ENCODE data around the gene TM4SF4.

TM4SF4 gene

GRCh38 chr3:149462051-149462450, 12.4 kb upstream of the TM4SF4 start:
- no peak for DNase-seq (ENCODE audit: low read depth)
- no peak for TF ChIP-seq CTCF (conservative IDR thresholded peaks at IDR 0.05; ENCODE audit: low read depth, low read length)
- no peak overlapping the region for H3K4me3 ChIP-seq (ENCODE audit: low read depth, low read length)

GRCh38 chr3:149462581-149463011, 11.9 kb upstream of the TM4SF4 start:
- peak; percentile 34 for DNase-seq (ENCODE audit: low read depth)
- H3K4me3 ChIP-seq (ENCODE audit: low read depth, low read length): no peak overlapping the region
- TF ChIP-seq CTCF (conservative IDR thresholded peaks at IDR 0.05; ENCODE audit: low read depth, low read length): no peak

GRCh38 chr3:149463921-149464320, 10.6 kb upstream of the TM4SF4 start:
- no peak for TF ChIP-seq CTCF (conservative IDR thresholded peaks at IDR 0.05; ENCODE audit: low read depth, low read length)
- H3K4me3 ChIP-seq (ENCODE audit: low read depth, low read length): no peak overlapping the region
- no peak for DNase-seq (ENCODE audit: low read depth)

GRCh38 chr3:149464542-149465328, 9.8 kb upstream of the TM4SF4 start:
- DNase-seq (ENCODE audit: low read depth): no peak
- no peak overlapping the region for H3K4me3 ChIP-seq (ENCODE audit: low read depth, low read length)
- TF ChIP-seq CTCF (conservative IDR thresholded peaks at IDR 0.05; ENCODE audit: low read depth, low read length): no peak

- no peak for DNase-seq (ENCODE audit: low read depth)
- no peak overlapping the region for H3K4me3 ChIP-seq (ENCODE audit: low read depth, low read length)
- TF ChIP-seq CTCF (conservative IDR thresholded peaks at IDR 0.05; ENCODE audit: low read depth, low read length): no peak
Observed at GRCh38 chr3:149465351-149465883, 9.1 kb upstream of the TM4SF4 start.

GRCh38 chr3:149466192-149466591, 8.3 kb upstream of the TM4SF4 start:
- TF ChIP-seq CTCF (conservative IDR thresholded peaks at IDR 0.05; ENCODE audit: low read depth, low read length): no peak
- no peak overlapping the region for H3K4me3 ChIP-seq (ENCODE audit: low read depth, low read length)
- peak; percentile 79 for DNase-seq (ENCODE audit: low read depth)

Measured in choroid plexus epithelial cell (primary cell).